ENCODE results near the gene HBG1. TPM values are rescaled to one million over a fixed set of nuclear protein-coding genes. Genes with fewer than 3 reads are reported as not detected.

HBG1 gene
- total RNA-seq, 1 donor from 2014 or later = not detected

GRCh38 chr11:5232176-5232575, 17.5 kb downstream of the HBG1 start:
- peaks cover 8% of the 10 kb centered on the region for H3K4me1 Mint-ChIP-seq

DNA sequence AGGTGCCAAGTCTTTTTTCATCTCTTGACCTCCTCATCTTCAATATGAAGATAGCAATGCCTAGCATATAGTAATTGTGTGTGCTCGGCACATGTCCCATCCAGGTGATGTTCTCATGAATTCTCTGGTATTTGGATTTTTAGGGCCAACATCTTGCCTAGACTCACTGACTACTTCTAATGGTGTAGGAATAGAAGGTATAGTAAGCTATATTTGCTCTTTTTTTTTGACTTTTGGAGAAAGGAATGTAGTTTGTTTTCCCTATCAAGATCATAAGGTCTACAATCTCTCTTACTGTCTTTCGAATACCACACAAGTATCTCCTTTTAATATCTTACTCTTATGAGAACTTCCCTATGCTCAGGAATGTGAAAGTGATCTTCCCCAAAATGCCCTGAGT, 18.5 kb downstream of the HBG1 start:
- DNase-seq (ENCODE audit: low read depth, low spot score) = no peak
- no peaks in the 10 kb centered on the region for H3K9me3 Mint-ChIP-seq
- H3K36me3 Mint-ChIP-seq (ENCODE audit: low read depth) = no peaks in the 10 kb centered on the region
- H3K27me3 Mint-ChIP-seq (ENCODE audit: low read depth) = peaks cover 5% of the 10 kb centered on the region
- H3K4me1 Mint-ChIP-seq = peaks cover 8% of the 10 kb centered on the region
- H3K4me3 Mint-ChIP-seq = no peak overlapping the region
- no peak overlapping the region for H3K27ac Mint-ChIP-seq (ENCODE audit: unreplicated experiment)
- TF ChIP-seq CTCF (conservative IDR thresholded peaks at IDR 0.05) = no peak

More at GRCh38 chr11:5232176-5232575, 17.5 kb downstream of the HBG1 start:
- no peak overlapping the region for H3K4me3 Mint-ChIP-seq
- no peak overlapping the region for H3K27ac Mint-ChIP-seq (ENCODE audit: unreplicated experiment)
- TF ChIP-seq CTCF (conservative IDR thresholded peaks at IDR 0.05) = no peak
- H3K36me3 Mint-ChIP-seq (ENCODE audit: low read depth) = no peaks in the 10 kb centered on the region
- peaks cover 9% of the 10 kb centered on the region for H3K27me3 Mint-ChIP-seq (ENCODE audit: low read depth)
- DNase-seq (ENCODE audit: low read depth, low spot score) = no peak
- H3K9me3 Mint-ChIP-seq = no peaks in the 10 kb centered on the region

DNA sequence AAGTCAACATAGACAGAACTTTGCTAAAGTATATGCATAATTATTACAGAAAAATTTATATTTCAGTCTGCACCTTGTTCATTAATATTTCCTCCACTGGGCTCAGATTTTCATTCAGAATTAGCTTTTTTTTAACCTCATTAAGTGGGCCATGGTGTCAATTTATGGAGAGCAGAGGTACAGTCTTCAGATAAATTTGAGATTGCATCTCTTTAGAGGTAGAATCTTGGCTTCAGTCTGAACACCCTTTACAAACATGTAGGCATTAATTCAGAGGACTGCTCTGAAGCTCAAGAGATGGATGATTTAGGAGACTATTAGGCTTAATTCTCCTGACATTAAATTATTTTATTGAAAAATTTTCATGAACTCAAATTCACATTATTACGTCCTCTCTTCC, 19.4 kb downstream of the HBG1 start:
- H3K27ac Mint-ChIP-seq (ENCODE audit: unreplicated experiment) = no peak overlapping the region
- H3K9me3 Mint-ChIP-seq = no peaks in the 10 kb centered on the region
- DNase-seq (ENCODE audit: low read depth, low spot score) = no peak
- peaks cover 2% of the 10 kb centered on the region for H3K27me3 Mint-ChIP-seq (ENCODE audit: low read depth)
- H3K36me3 Mint-ChIP-seq (ENCODE audit: low read depth) = no peaks in the 10 kb centered on the region
- no peak overlapping the region for H3K4me3 Mint-ChIP-seq
- no peak for TF ChIP-seq CTCF (conservative IDR thresholded peaks at IDR 0.05)
- peaks cover 8% of the 10 kb centered on the region for H3K4me1 Mint-ChIP-seq

DNA sequence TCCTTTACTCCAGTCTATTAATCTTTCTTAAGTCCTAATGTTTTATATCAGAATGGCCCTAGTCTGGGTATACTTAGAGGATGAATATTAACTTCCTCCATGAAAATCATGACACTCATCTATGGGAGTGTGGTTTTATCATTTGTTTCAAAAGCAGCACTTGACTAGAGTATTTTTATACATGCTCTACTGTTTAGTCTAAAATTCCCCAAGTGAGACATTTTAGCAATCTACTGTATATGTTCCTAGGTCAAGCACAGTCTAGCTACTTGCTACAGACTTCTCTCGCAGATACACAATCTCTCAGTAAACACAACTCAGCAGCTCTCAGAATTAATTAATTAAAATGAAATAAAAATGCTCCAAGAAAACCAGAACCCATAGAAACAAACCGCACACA, 19.9 kb downstream of the HBG1 start:
- TF ChIP-seq CTCF (conservative IDR thresholded peaks at IDR 0.05) = no peak
- H3K27me3 Mint-ChIP-seq (ENCODE audit: low read depth) = no peaks in the 10 kb centered on the region
- H3K4me3 Mint-ChIP-seq = no peak overlapping the region
- DNase-seq (ENCODE audit: low read depth, low spot score) = no peak
- peaks cover 8% of the 10 kb centered on the region for H3K4me1 Mint-ChIP-seq
- no peak overlapping the region for H3K27ac Mint-ChIP-seq (ENCODE audit: unreplicated experiment)
- H3K36me3 Mint-ChIP-seq (ENCODE audit: low read depth) = no peaks in the 10 kb centered on the region
- no peaks in the 10 kb centered on the region for H3K9me3 Mint-ChIP-seq

GRCh38 chr11:5229356-5229755, 20.3 kb downstream of the HBG1 start:
- Mint-ChIP-seq H3K27ac (ENCODE audit: unreplicated experiment) (no peak overlapping the region), H3K4me1 (peaks cover 8% of the 10 kb centered on the region), H3K4me3 (no peak overlapping the region), H3K9me3 (no peaks in the 10 kb centered on the region), H3K36me3 (ENCODE audit: low read depth) (no peaks in the 10 kb centered on the region), H3K27me3 (ENCODE audit: low read depth) (no peaks in the 10 kb centered on the region)
- no peak for TF ChIP-seq CTCF (conservative IDR thresholded peaks at IDR 0.05)
- DNase-seq (ENCODE audit: low read depth, low spot score) = no peak

- Mint-ChIP-seq H3K4me1 (peaks cover 8% of the 10 kb centered on the region), H3K4me3 (no peak overlapping the region), H3K27ac (ENCODE audit: unreplicated experiment) (no peak overlapping the region), H3K27me3 (ENCODE audit: low read depth) (no peaks in the 10 kb centered on the region), H3K36me3 (ENCODE audit: low read depth) (no peaks in the 10 kb centered on the region), H3K9me3 (no peaks in the 10 kb centered on the region)
- DNase-seq (ENCODE audit: low read depth, low spot score) = no peak
- TF ChIP-seq CTCF (conservative IDR thresholded peaks at IDR 0.05) = no peak
Observed at GRCh38 chr11:5228124-5228523, 21.5 kb downstream of the HBG1 start.

All from neural crest cell (in vitro differentiated cells).